ENCODE data around the gene MDGA2. TPM values are rescaled to one million over a fixed set of nuclear protein-coding genes. Genes with fewer than 3 reads are reported as not detected.
"Not testable (repeated sequence)": the region's sequence is repeated elsewhere in the genome, so short reads cannot be mapped to it uniquely, and the experiment has no call there.

Gene MDGA2
- total and polyA plus RNA-seq, 2 of the 8 experiments (the other 6 are each of a cell fraction or from before 2014, with no cell fraction given): 0.11 to 0.69 TPM

GRCh38 chr14:47624126-47624525 lies 51.3 kb downstream of the MDGA2 start:
- H3K4me1 ChIP-seq (replicated peaks in 1 of 4; ENCODE audit: control insufficient read depth in 3 of 4, insufficient read depth in 4 of 4, low read length in 3 of 4); H2BK15ac ChIP-seq (ENCODE audit: low read length); H2AFZ ChIP-seq (ENCODE audit: low read length); H3K79me1 ChIP-seq (ENCODE audit: low read depth, low read length); H4K20me1 ChIP-seq (replicated peaks in 1 of 2; ENCODE audit: control insufficient read depth in 1 of 2, insufficient read depth in 2 of 2, low read length in 2 of 2); H3K18ac ChIP-seq (ENCODE audit: extremely low read depth, low read length); H4K8ac ChIP-seq (ENCODE audit: extremely low read depth, insufficient read depth, low read length); H3K23me2 ChIP-seq (ENCODE audit: low read depth, low read length); H3K9me3 ChIP-seq (ENCODE audit: insufficient read depth in 2 of 2, low read depth in 1 of 2, low read length in 1 of 2); H3K27ac ChIP-seq (ENCODE audit: low read depth, low read length); H3K4me2 ChIP-seq (ENCODE audit: insufficient read depth in 1 of 2, low read depth in 2 of 2, low read length in 2 of 2); H3K14ac ChIP-seq (ENCODE audit: insufficient read length); H3K4me3 ChIP-seq (ENCODE audit: extremely low read depth in 1 of 4, insufficient read depth in 2 of 4, low read depth in 3 of 4, low read length in 4 of 4); H3K27me3 ChIP-seq (replicated peaks in 1 of 4; ENCODE audit: control insufficient read depth in 3 of 4, extremely low read depth in 1 of 4, insufficient read depth in 3 of 4, low read length in 3 of 4); H3K56ac ChIP-seq (replicated peaks; ENCODE audit: insufficient read length, low read depth, low read length); H3K9ac ChIP-seq (replicated peaks in 1 of 4; ENCODE audit: extremely low read depth in 1 of 4, low read depth in 3 of 4, low read length in 3 of 4); H3K23ac ChIP-seq (ENCODE audit: insufficient read length); H4K5ac ChIP-seq (ENCODE audit: insufficient read length, low read depth, low read length); FAIRE-seq; H2BK20ac ChIP-seq (ENCODE audit: low read length); DNase-seq (ENCODE audit: low read depth in 1 of 2, low spot score in 2 of 2); H2BK120ac ChIP-seq (replicated peaks; ENCODE audit: low read depth, low read length); H3K79me2 ChIP-seq (ENCODE audit: control insufficient read depth in 1 of 2, insufficient read depth in 2 of 2, low read length in 2 of 2); H2BK12ac ChIP-seq (ENCODE audit: low read depth, low read length); H2BK5ac ChIP-seq (ENCODE audit: low read depth, low read length); CTCF ChIA-PET (ENCODE audit: partially characterized antibody); POLR2A ChIA-PET (ENCODE audit: partially characterized antibody); H3K36me3 ChIP-seq (ENCODE audit: control insufficient read depth in 2 of 4, insufficient read depth in 4 of 4, low read length in 3 of 4); H3K4ac ChIP-seq (replicated peaks; ENCODE audit: insufficient read length, low read depth, low read length); H2AK5ac ChIP-seq (ENCODE audit: low read depth, low read length); H4K91ac ChIP-seq (replicated peaks; ENCODE audit: insufficient read length, low read length): not testable (repeated sequence)
- 90% methylated on average over 12 of the region's 13 CpGs; no CpG with 5 or more reads in 1 of the 2 experiments for WGBS, 2 experiments (ENCODE audit: extremely low coverage in 1 of 2, insufficient coverage in 1 of 2, insufficient read length in 1 of 2, insufficient replicate concordance in 2 of 2, low coverage in 1 of 2, low lambda C conversion rate in 2 of 2, missing lambda C conversion rate in 1 of 2)

Measured in H1 (cell line).